CD14-positive monocyte (primary cell): ENCODE results near the gene TGFA. TPM values are rescaled to one million over a fixed set of nuclear protein-coding genes. Genes with fewer than 3 reads are reported as not detected.

ENCODE experiments used
- DNase-seq, 3 donors: peaks; one replicate each; pipeline ENCODE4 v3.0.0-alpha.2; 2011 to 2022
- H2AFZ ChIP-seq: 2 replicates; pipeline ENCODE4 v1.6.0; 2012; ENCODE audit warnings: mild to moderate bottlenecking, low read depth, low read length, inconsistent platforms; ENCODE audit not compliant: insufficient read depth, poor library complexity, severe bottlenecking
- H3K27ac ChIP-seq, 2 donors: 1 replicate in 1 of 2; 2 replicates in 1 of 2; pipeline ENCODE4 v1.5.1; 2012 to 2013; ENCODE audit warnings: low read length in 2 of 2, control low read depth in 1 of 2, inconsistent platforms in 1 of 2, low read depth in 1 of 2, mild to moderate bottlenecking in 1 of 2
- H3K27me3 ChIP-seq, 2 donors: one replicate each; pipeline versions ENCODE4 v1.6.0 to v1.6.1; 2011 to 2013; ENCODE audit warnings: low read length in 2 of 2; ENCODE audit not compliant: control insufficient read depth in 2 of 2, insufficient read depth in 2 of 2
- H3K36me3 ChIP-seq, 2 donors: replicated peaks in 1 of 2; 1 replicate in 1 of 2; 2 replicates in 1 of 2; pipeline versions ENCODE4 v1.5.1 to v1.6.1; 2012 to 2013; ENCODE audit warnings: low read length in 2 of 2, control low read depth in 1 of 2, inconsistent platforms in 1 of 2, mild to moderate bottlenecking in 1 of 2; ENCODE audit not compliant: insufficient read depth in 2 of 2, control insufficient read depth in 1 of 2
- H3K4me1 ChIP-seq, 2 donors: 1 replicate in 1 of 2; 2 replicates in 1 of 2; pipeline versions ENCODE4 v1.5.1 to v1.6.1; 2012 to 2013; ENCODE audit warnings: low read length in 2 of 2, control low read depth in 1 of 2, inconsistent platforms in 1 of 2, mild to moderate bottlenecking in 1 of 2, moderate library complexity in 1 of 2; ENCODE audit not compliant: insufficient read depth in 2 of 2, control insufficient read depth in 1 of 2
- H3K4me2 ChIP-seq: replicated peaks from 2 replicates; pipeline ENCODE3; 2012; ENCODE audit warnings: low read length, moderate library complexity, mild to moderate bottlenecking; ENCODE audit not compliant: poor library complexity, severe bottlenecking; ENCODE audit errors: extremely low read depth
- H3K4me3 ChIP-seq, 3 experiments: fragments of 200-600 bp in 1 of 3; sonication (generic) in 1 of 3; replicated peaks in 1 of 3; 1 replicate in 2 of 3; 2 replicates in 1 of 3; pipeline ENCODE4 v1.5.1; 2011 to 2013; ENCODE audit warnings: low read length in 3 of 3, mild to moderate bottlenecking in 3 of 3, control low read depth in 2 of 3, low read depth in 2 of 3, inconsistent platforms in 1 of 3, moderate library complexity in 1 of 3
- H3K79me2 ChIP-seq: 2 replicates; pipeline ENCODE4 v1.6.0; 2012; ENCODE audit warnings: mild to moderate bottlenecking, control low read depth, inconsistent platforms, low read length, moderate library complexity; ENCODE audit not compliant: insufficient read depth
- H3K9ac ChIP-seq: 2 replicates; pipeline ENCODE4 v1.6.0; 2017; ENCODE audit warnings: low read length, mild to moderate bottlenecking; ENCODE audit not compliant: insufficient read depth, poor library complexity, severe bottlenecking
- H3K9me3 ChIP-seq, 2 donors: replicated peaks in 1 of 2; 1 replicate in 1 of 2; 2 replicates in 1 of 2; pipeline versions ENCODE4 v1.5.1 to v1.6.1; 2012 to 2013; ENCODE audit warnings: low read length in 2 of 2, control low read depth in 1 of 2; ENCODE audit not compliant: control insufficient read depth in 1 of 2, insufficient read depth in 1 of 2
- H4K20me1 ChIP-seq: 2 replicates; pipeline ENCODE4 v1.6.0; 2012; ENCODE audit warnings: mild to moderate bottlenecking, low read length, control low read depth, moderate library complexity; ENCODE audit not compliant: insufficient read depth
- H3K27ac Mint-ChIP-seq, 7 donors: one replicate each; pipeline ENCODE4 v1.8.0; 2020; ENCODE audit warnings: mild to moderate bottlenecking in 7 of 7, mixed read lengths in 7 of 7, moderate library complexity in 6 of 7, inconsistent platforms in 2 of 7
- H3K27me3 Mint-ChIP-seq, 3 donors: one replicate each; pipeline ENCODE4 v1.8.0; 2021 to 2022; ENCODE audit warnings: low read depth in 3 of 3, mild to moderate bottlenecking in 3 of 3, mixed read lengths in 3 of 3, moderate library complexity in 3 of 3, inconsistent platforms in 1 of 3
- H3K36me3 Mint-ChIP-seq, 2 donors: one replicate each; pipeline ENCODE4 v1.8.0; 2020; ENCODE audit warnings: mixed read lengths in 2 of 2, inconsistent platforms in 1 of 2, mild to moderate bottlenecking in 1 of 2
- H3K4me1 Mint-ChIP-seq: one replicate; pipeline ENCODE4 v1.8.0; 2020; ENCODE audit warnings: mild to moderate bottlenecking, mixed read lengths
- H3K4me3 Mint-ChIP-seq, 2 donors: one replicate each; pipeline ENCODE4 v1.8.0; 2020; ENCODE audit warnings: mild to moderate bottlenecking in 2 of 2, mixed read lengths in 2 of 2, moderate library complexity in 1 of 2
- H3K9me3 Mint-ChIP-seq, 7 donors: one replicate each; pipeline ENCODE4 v1.8.0; 2020 to 2022; ENCODE audit warnings: mixed read lengths in 7 of 7, mild to moderate bottlenecking in 6 of 7, moderate library complexity in 6 of 7, inconsistent platforms in 2 of 7
- CTCF ChIP-seq: fragments of 200-600 bp; IDR thresholded peaks from one replicate; pipeline ENCODE4 v1.8.0; 2022; ENCODE audit warnings: antibody characterized with exemption, mild to moderate bottlenecking
- WGBS: methylation state at CpG from one replicate; pipeline ENCODE4 v1.1.5; 2013; ENCODE audit warnings: missing lambda C conversion rate; ENCODE audit not compliant: insufficient coverage; 5-methylcytosine and 5-hydroxymethylcytosine counted together
- intact Hi-C, 2 donors: fragments of 100-400 bp; cut with micrococcal nuclease; formaldehyde crosslinking; loops; one replicate each; pipeline versions ENCODE4 v1.15.0 to v1.15.1; 2023
- polyA plus RNA-seq, 3 donors: library from polyadenylated mRNA; depleted of rRNA in 1 of 3; unstranded in 2 of 3; stranded (reverse) in 1 of 3; fragments of 300-500 nt in 2 of 3; fragments of >200 nt in 1 of 3; fragmentation: Illumina TruSeq in 2 of 3; gene quantifications; 1 replicate in 2 of 3; 2 replicates in 1 of 3; pipeline ENCODE4 v1.2.3, GENCODE V29; 2012 to 2021

The TGFA gene
- polyA plus RNA-seq, 3 donors, result 1.7 to 2.5 (median 1.7) TPM

GRCh38 chr2:70442301-70443077, 111.1 kb downstream of the TGFA start:
- H3K9me3 Mint-ChIP-seq, result no peaks in the 10 kb centered on the region
- H3K27me3 ChIP-seq, result no peaks in the 10 kb centered on the region
- no peak overlapping the region for H3K4me3 Mint-ChIP-seq
- H3K79me2 ChIP-seq, result no peaks in the 10 kb centered on the region
- no peak overlapping the region for H3K4me2 ChIP-seq
- H3K4me3 ChIP-seq, result no peak overlapping the region
- H3K9me3 ChIP-seq, result no peaks in the 10 kb centered on the region
- intact Hi-C loops, result no loop called here
- H4K20me1 ChIP-seq, result no peaks in the 10 kb centered on the region
- DNase-seq, result no peak
- peaks cover 1 to 2% (median 2%) of the 10 kb centered on the region in 3 donors for H3K27me3 Mint-ChIP-seq
- no peaks in the 10 kb centered on the region for H3K36me3 Mint-ChIP-seq
- no peak for TF ChIP-seq CTCF
- H3K27ac ChIP-seq, result no peak overlapping the region
- H3K27ac Mint-ChIP-seq, result no peak overlapping the region
- no peaks in the 10 kb centered on the region for H3K36me3 ChIP-seq
- H3K9ac ChIP-seq, result no peak overlapping the region
- no peaks in the 10 kb centered on the region for H3K4me1 ChIP-seq
- WGBS, result 91% methylated on average over 6 of the region's 8 CpGs
- peaks cover 2% of the 10 kb centered on the region for H3K4me1 Mint-ChIP-seq
- no peak overlapping the region for H2AFZ ChIP-seq

GRCh38 chr2:70440621-70441020, 113.0 kb downstream of the TGFA start:
- Histone ChIP-seq H3K36me3 (no peaks in the 10 kb centered on the region), H3K27ac (no peak overlapping the region), H3K9ac (no peak overlapping the region), H3K79me2 (no peaks in the 10 kb centered on the region), H3K4me2 (no peak overlapping the region), H3K27me3 (no peaks in the 10 kb centered on the region), H3K9me3 (no peaks in the 10 kb centered on the region), H3K4me1 (no peaks in the 10 kb centered on the region), H4K20me1 (no peaks in the 10 kb centered on the region), H2AFZ (no peak overlapping the region), H3K4me3 (no peak overlapping the region)
- TF ChIP-seq CTCF, result no peak
- H3K4me1 Mint-ChIP-seq, result peaks cover 2% of the 10 kb centered on the region
- no peak overlapping the region for H3K4me3 Mint-ChIP-seq
- DNase-seq, result no peak
- peaks cover 1 to 2% (median 2%) of the 10 kb centered on the region in 3 donors for H3K27me3 Mint-ChIP-seq
- H3K9me3 Mint-ChIP-seq, result no peaks in the 10 kb centered on the region
- H3K27ac Mint-ChIP-seq, result no peak overlapping the region
- intact Hi-C loops, result no loop called here
- H3K36me3 Mint-ChIP-seq, result no peaks in the 10 kb centered on the region
